ENCODE results near the gene ZNF121.

The ZNF121 gene

DNA sequence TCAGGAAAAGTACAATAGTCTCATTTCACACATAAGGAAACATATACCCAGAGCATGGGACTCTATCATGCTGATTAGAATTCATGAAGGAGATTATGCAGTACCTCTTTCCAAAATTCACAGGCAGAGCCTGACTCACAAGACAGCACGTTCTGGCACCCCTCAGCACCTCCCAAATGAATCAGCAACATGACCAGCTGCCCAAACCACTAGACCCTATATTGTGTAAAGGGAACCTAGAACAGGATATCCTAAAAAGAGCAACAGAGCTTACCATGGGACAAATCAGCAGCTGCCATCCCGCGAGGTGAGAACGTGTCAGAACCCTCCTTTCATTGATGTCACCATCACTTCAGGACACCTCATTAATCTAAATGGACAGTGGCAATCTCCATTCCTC lies 48.4 kb downstream of the ZNF121 start:
- no peak for DNase-seq (ENCODE audit: low read depth)
- TF ChIP-seq, protein P1, sequence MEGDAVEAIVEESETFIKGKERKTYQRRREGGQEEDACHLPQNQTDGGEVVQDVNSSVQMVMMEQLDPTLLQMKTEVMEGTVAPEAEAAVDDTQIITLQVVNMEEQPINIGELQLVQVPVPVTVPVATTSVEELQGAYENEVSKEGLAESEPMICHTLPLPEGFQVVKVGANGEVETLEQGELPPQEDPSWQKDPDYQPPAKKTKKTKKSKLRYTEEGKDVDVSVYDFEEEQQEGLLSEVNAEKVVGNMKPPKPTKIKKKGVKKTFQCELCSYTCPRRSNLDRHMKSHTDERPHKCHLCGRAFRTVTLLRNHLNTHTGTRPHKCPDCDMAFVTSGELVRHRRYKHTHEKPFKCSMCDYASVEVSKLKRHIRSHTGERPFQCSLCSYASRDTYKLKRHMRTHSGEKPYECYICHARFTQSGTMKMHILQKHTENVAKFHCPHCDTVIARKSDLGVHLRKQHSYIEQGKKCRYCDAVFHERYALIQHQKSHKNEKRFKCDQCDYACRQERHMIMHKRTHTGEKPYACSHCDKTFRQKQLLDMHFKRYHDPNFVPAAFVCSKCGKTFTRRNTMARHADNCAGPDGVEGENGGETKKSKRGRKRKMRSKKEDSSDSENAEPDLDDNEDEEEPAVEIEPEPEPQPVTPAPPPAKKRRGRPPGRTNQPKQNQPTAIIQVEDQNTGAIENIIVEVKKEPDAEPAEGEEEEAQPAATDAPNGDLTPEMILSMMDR (conservative IDR thresholded peaks at IDR 0.05; ENCODE audit: low read depth, low read length), result no peak
- H3K4me3 ChIP-seq (ENCODE audit: low read depth, low read length), result no peak overlapping the region

- DNase-seq (ENCODE audit: low read depth), result no peak
- TF ChIP-seq, protein P1 (conservative IDR thresholded peaks at IDR 0.05; ENCODE audit: low read depth, low read length), result no peak
- H3K4me3 ChIP-seq (ENCODE audit: low read depth, low read length), result no peak overlapping the region
Observed at GRCh38 chr19:9531933-9532332, 52.4 kb downstream of the ZNF121 start.

DNA sequence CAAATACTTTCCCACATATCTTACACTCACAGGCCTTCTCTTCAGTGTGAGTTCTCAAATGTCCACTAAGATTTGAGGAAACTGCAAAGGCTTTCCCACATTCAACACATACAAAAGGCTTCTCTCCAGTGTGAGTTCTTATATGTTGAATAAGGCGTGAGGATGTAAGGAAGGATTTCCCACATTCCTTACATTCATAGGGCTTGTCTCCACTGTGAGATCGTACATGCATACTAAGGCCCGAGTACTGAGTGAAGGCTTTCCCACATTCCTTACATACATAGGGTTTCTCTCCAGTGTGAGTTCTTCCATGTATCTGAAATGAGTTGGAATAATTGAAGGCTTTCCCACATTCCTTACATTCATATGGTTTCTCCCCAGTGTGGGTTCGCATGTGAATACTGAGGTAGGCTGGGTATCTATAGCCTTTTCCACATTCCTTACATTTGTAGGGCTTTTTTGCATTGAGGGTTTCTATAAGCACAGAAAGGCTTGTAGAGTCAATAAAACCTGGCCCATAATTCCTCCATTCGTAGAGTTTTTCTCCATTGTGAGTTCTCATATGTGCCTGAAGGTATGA lies 55.5 kb downstream of the ZNF121 start:
- peak; percentile 19 for DNase-seq (ENCODE audit: low read depth)
- no peak overlapping the region for H3K4me3 ChIP-seq (ENCODE audit: low read depth, low read length)
- TF ChIP-seq, protein P1 (conservative IDR thresholded peaks at IDR 0.05; ENCODE audit: low read depth, low read length), result no peak

GRCh38 chr19:9523885-9524474 lies 60.3 kb downstream of the ZNF121 start:
- peak; percentile 4 for DNase-seq (ENCODE audit: low read depth)

More at GRCh38 chr19:9523885-9524474, 60.3 kb downstream of the ZNF121 start:
- H3K4me3 ChIP-seq (ENCODE audit: low read depth, low read length), result no peak overlapping the region
- TF ChIP-seq, protein P1 (conservative IDR thresholded peaks at IDR 0.05; ENCODE audit: low read depth, low read length), result no peak
